DMS53 (cell line): ENCODE data around the gene KRTAP4-4.
"Not testable (repeated sequence)": the region's sequence is repeated elsewhere in the genome, so short reads cannot be mapped to it uniquely, and the experiment has no call there.

Source experiments
- DNase-seq: peaks from one replicate; lab custom pipeline; 2025; lab: John Stamatoyannopoulos, UW

The KRTAP4-4 gene

GRCh38 chr17:41148971-41149651 is 11.4 kb downstream of the KRTAP4-4 start:
- DNase-seq = not testable (repeated sequence)

GRCh38 chr17:41147531-41148204 is 12.9 kb downstream of the KRTAP4-4 start:
- DNase-seq = no peak

- no peak for DNase-seq
These were observed 15.3 kb downstream of the KRTAP4-4 start for GRCh38 chr17:41145261-41145660.

GRCh38 chr17:41144846-41145245 is 15.7 kb downstream of the KRTAP4-4 start:
- no peak for DNase-seq

GRCh38 chr17:41141361-41141760 is 19.2 kb downstream of the KRTAP4-4 start:
- no peak for DNase-seq

GRCh38 chr17:41140360-41141131 is 20.0 kb downstream of the KRTAP4-4 start, which contains the start of gene KRTAP4-6:
TSS of gene KRTAP4-6 (minus strand) at chr17:41140544. CDS start at chr17:41140487, 57 bp downstream.
- peak; percentile 20 for DNase-seq

- not testable (repeated sequence) for DNase-seq
These were observed 20.7 kb downstream of the KRTAP4-4 start for GRCh38 chr17:41139865-41140264.

- no peak for DNase-seq
These were observed 26.4 kb downstream of the KRTAP4-4 start for GRCh38 chr17:41133880-41134735.

- DNase-seq = peak; percentile 13
These were observed 28.6 kb downstream of the KRTAP4-4 start for GRCh38 chr17:41131979-41132378.

- no peak for DNase-seq
These were observed 33.2 kb downstream of the KRTAP4-4 start for GRCh38 chr17:41127371-41127770.

- DNase-seq = no peak
These were observed 34.1 kb downstream of the KRTAP4-4 start for GRCh38 chr17:41126412-41126811.

- DNase-seq = no peak
These were observed 35.5 kb downstream of the KRTAP4-4 start for GRCh38 chr17:41125064-41125463.

- not testable (repeated sequence) for DNase-seq
These were observed 36.6 kb downstream of the KRTAP4-4 start, which contains the start of gene KRTAP4-12 for GRCh38 chr17:41123991-41124371. TSS of gene KRTAP4-12 (minus strand) at chr17:41124182. CDS start at chr17:41124122, 60 bp downstream.

GRCh38 chr17:41123292-41123990 is 37.1 kb downstream of the KRTAP4-4 start:
- not testable (repeated sequence) for DNase-seq

GRCh38 chr17:41121742-41122141 is 38.8 kb downstream of the KRTAP4-4 start:
- DNase-seq = no peak

GRCh38 chr17:41119696-41120690 is 40.6 kb downstream of the KRTAP4-4 start:
- not testable (repeated sequence) for DNase-seq

GRCh38 chr17:41118721-41119120 is 41.8 kb downstream of the KRTAP4-4 start:
- no peak for DNase-seq

- not testable (repeated sequence) for DNase-seq
These were observed 42.6 kb downstream of the KRTAP4-4 start, which contains the start of gene KRTAP4-11 for GRCh38 chr17:41117846-41118386. TSS of gene KRTAP4-11 (minus strand) at chr17:41118373. CDS start at chr17:41118315, 58 bp downstream.

- DNase-seq = no peak
These were observed 44.3 kb downstream of the KRTAP4-4 start for GRCh38 chr17:41116297-41116696.
